ENCODE measurements around the gene TNKS1BP1.

TNKS1BP1 gene

GRCh38 chr11:57331720-57332119 is 7.0 kb upstream of the TNKS1BP1 start:
- no peak overlapping the region for H4K91ac ChIP-seq (ENCODE audit: low read depth, low read length, poor library complexity)
- H3K36me3 ChIP-seq (replicated peaks in 1 of 2; ENCODE audit: control insufficient read depth in 2 of 2, insufficient read depth in 2 of 2, low read length in 2 of 2) = peaks cover 72 to 79% of the 10 kb centered on the region in 2 donors
- no peak overlapping the region for H2BK120ac ChIP-seq (ENCODE audit: low read depth, low read length)
- no peak overlapping the region for H2BK15ac ChIP-seq (ENCODE audit: low read length)
- no peak overlapping the region for H3K18ac ChIP-seq (ENCODE audit: low read length)
- H2BK12ac ChIP-seq (ENCODE audit: low read length) = no peak overlapping the region
- H3K4me1 ChIP-seq (ENCODE audit: control insufficient read depth in 2 of 2, insufficient read depth in 1 of 2, low read depth in 1 of 2, low read length in 2 of 2) = peaks cover 11 to 17% of the 10 kb centered on the region in 2 donors
- peak overlapping the region in 1 of 2 donors; percentile 15 for H3K4me3 ChIP-seq (ENCODE audit: low read length in 2 of 2)
- H2AK5ac ChIP-seq (ENCODE audit: low read depth, low read length) = no peak overlapping the region
- WGBS, 2 donors (ENCODE audit: extremely low coverage in 2 of 2, insufficient read length in 2 of 2, insufficient replicate concordance in 1 of 2) = no CpG with 5 or more reads among the region's 14 CpGs
- no peak overlapping the region for H4K8ac ChIP-seq (ENCODE audit: low read depth, low read length)
- peaks cover 15% of the 10 kb centered on the region for H3K79me1 ChIP-seq (ENCODE audit: low read depth, low read length)
- H3K23ac ChIP-seq (ENCODE audit: low read depth, low read length, poor library complexity) = no peak overlapping the region
- no peak overlapping the region for H3K14ac ChIP-seq (ENCODE audit: low read length)
- peaks cover 0 to 1% of the 10 kb centered on the region in 2 donors for H3K9me3 ChIP-seq (replicated peaks in 1 of 2; ENCODE audit: control insufficient read depth in 2 of 2, insufficient read depth in 1 of 2, low read depth in 1 of 2, low read length in 2 of 2)
- H3K4ac ChIP-seq (ENCODE audit: low read length) = no peak overlapping the region
- H3K9ac ChIP-seq (ENCODE audit: low read depth, low read length, poor library complexity) = no peak overlapping the region
- H3K4me2 ChIP-seq (ENCODE audit: insufficient read depth, low read length, poor library complexity, severe bottlenecking) = no peak overlapping the region
- DNase-seq (ENCODE audit: low spot score) = no peak
- H2BK5ac ChIP-seq (ENCODE audit: low read length) = no peak overlapping the region
- H3K27ac ChIP-seq (replicated peaks; ENCODE audit: low read length) = no peak overlapping the region
- no peak overlapping the region for H2AFZ ChIP-seq (ENCODE audit: low read length)
- H3K27me3 ChIP-seq (ENCODE audit: control insufficient read depth in 3 of 3, insufficient read depth in 3 of 3, low read depth in 1 of 3, low read length in 3 of 3) = no peaks in the 10 kb centered on the region

- no peak for DNase-seq (ENCODE audit: low spot score)
- Histone ChIP-seq H3K4me2 (ENCODE audit: insufficient read depth, low read length, poor library complexity, severe bottlenecking) (no peak overlapping the region), H2BK5ac (ENCODE audit: low read length) (no peak overlapping the region), H3K27me3 (ENCODE audit: control insufficient read depth in 3 of 3, insufficient read depth in 3 of 3, low read depth in 1 of 3, low read length in 3 of 3) (no peaks in the 10 kb centered on the region), H3K4me3 (ENCODE audit: low read length in 2 of 2) (no peak overlapping the region), H2BK12ac (ENCODE audit: low read length) (no peak overlapping the region), H4K8ac (ENCODE audit: low read depth, low read length) (no peak overlapping the region), H3K18ac (ENCODE audit: low read length) (no peak overlapping the region), H3K14ac (ENCODE audit: low read length) (no peak overlapping the region), H3K4ac (ENCODE audit: low read length) (no peak overlapping the region), H2AFZ (ENCODE audit: low read length) (no peak overlapping the region), H3K9me3 (replicated peaks in 1 of 2; ENCODE audit: control insufficient read depth in 2 of 2, insufficient read depth in 1 of 2, low read depth in 1 of 2, low read length in 2 of 2) (peaks cover 0 to 1% of the 10 kb centered on the region in 2 donors), H3K27ac (replicated peaks; ENCODE audit: low read length) (no peak overlapping the region), H3K9ac (ENCODE audit: low read depth, low read length, poor library complexity) (no peak overlapping the region), H2BK120ac (ENCODE audit: low read depth, low read length) (no peak overlapping the region), H3K23ac (ENCODE audit: low read depth, low read length, poor library complexity) (no peak overlapping the region), H4K91ac (ENCODE audit: low read depth, low read length, poor library complexity) (no peak overlapping the region), H2AK5ac (ENCODE audit: low read depth, low read length) (no peak overlapping the region), H3K36me3 (replicated peaks in 1 of 2; ENCODE audit: control insufficient read depth in 2 of 2, insufficient read depth in 2 of 2, low read length in 2 of 2) (peaks cover 79 to 92% of the 10 kb centered on the region in 2 donors), H3K4me1 (ENCODE audit: control insufficient read depth in 2 of 2, insufficient read depth in 1 of 2, low read depth in 1 of 2, low read length in 2 of 2) (peaks cover 11 to 20% of the 10 kb centered on the region in 2 donors), H2BK15ac (ENCODE audit: low read length) (no peak overlapping the region), H3K79me1 (ENCODE audit: low read depth, low read length) (peaks cover 13% of the 10 kb centered on the region)
- no CpG with 5 or more reads among the region's 9 CpGs for WGBS, 2 donors (ENCODE audit: extremely low coverage in 2 of 2, insufficient read length in 2 of 2, insufficient replicate concordance in 1 of 2)
These were observed 5.3 kb upstream of the TNKS1BP1 start for GRCh38 chr11:57330029-57330428.

- no peak overlapping the region for H2BK120ac ChIP-seq (ENCODE audit: low read depth, low read length)
- H3K9me3 ChIP-seq (replicated peaks in 1 of 2; ENCODE audit: control insufficient read depth in 2 of 2, insufficient read depth in 1 of 2, low read depth in 1 of 2, low read length in 2 of 2) = peaks cover 0 to 1% of the 10 kb centered on the region in 2 donors
- DNase-seq (ENCODE audit: low spot score) = no peak
- no peak overlapping the region for H4K8ac ChIP-seq (ENCODE audit: low read depth, low read length)
- H3K36me3 ChIP-seq (replicated peaks in 1 of 2; ENCODE audit: control insufficient read depth in 2 of 2, insufficient read depth in 2 of 2, low read length in 2 of 2) = peaks cover 63 to 72% of the 10 kb centered on the region in 2 donors
- no peak overlapping the region for H3K23ac ChIP-seq (ENCODE audit: low read depth, low read length, poor library complexity)
- no peak overlapping the region for H3K18ac ChIP-seq (ENCODE audit: low read length)
- no peak overlapping the region for H2BK5ac ChIP-seq (ENCODE audit: low read length)
- no peak overlapping the region for H2BK15ac ChIP-seq (ENCODE audit: low read length)
- no peaks in the 10 kb centered on the region for H3K27me3 ChIP-seq (ENCODE audit: control insufficient read depth in 3 of 3, insufficient read depth in 3 of 3, low read depth in 1 of 3, low read length in 3 of 3)
- no peak overlapping the region for H3K4ac ChIP-seq (ENCODE audit: low read length)
- H3K79me1 ChIP-seq (ENCODE audit: low read depth, low read length) = peaks cover 10% of the 10 kb centered on the region
- H3K14ac ChIP-seq (ENCODE audit: low read length) = no peak overlapping the region
- no peak overlapping the region for H2AFZ ChIP-seq (ENCODE audit: low read length)
- H3K4me3 ChIP-seq (ENCODE audit: low read length in 2 of 2) = no peak overlapping the region
- H3K9ac ChIP-seq (ENCODE audit: low read depth, low read length, poor library complexity) = no peak overlapping the region
- no peak overlapping the region for H2BK12ac ChIP-seq (ENCODE audit: low read length)
- H3K27ac ChIP-seq (replicated peaks; ENCODE audit: low read length) = no peak overlapping the region
- H3K4me1 ChIP-seq (ENCODE audit: control insufficient read depth in 2 of 2, insufficient read depth in 1 of 2, low read depth in 1 of 2, low read length in 2 of 2) = peaks cover 13 to 20% of the 10 kb centered on the region in 2 donors
- no peak overlapping the region for H2AK5ac ChIP-seq (ENCODE audit: low read depth, low read length)
- H4K91ac ChIP-seq (ENCODE audit: low read depth, low read length, poor library complexity) = no peak overlapping the region
- WGBS, 2 donors (ENCODE audit: extremely low coverage in 2 of 2, insufficient read length in 2 of 2, insufficient replicate concordance in 1 of 2) = no CpG with 5 or more reads among the region's 5 CpGs
- no peak overlapping the region for H3K4me2 ChIP-seq (ENCODE audit: insufficient read depth, low read length, poor library complexity, severe bottlenecking)
These were observed 3.0 kb upstream of the TNKS1BP1 start for GRCh38 chr11:57327721-57328120.

- H2BK12ac ChIP-seq (ENCODE audit: low read length) = no peak overlapping the region
- no peak overlapping the region for H4K8ac ChIP-seq (ENCODE audit: low read depth, low read length)
- no peak overlapping the region for H3K18ac ChIP-seq (ENCODE audit: low read length)
- peaks cover 10% of the 10 kb centered on the region for H3K79me1 ChIP-seq (ENCODE audit: low read depth, low read length)
- peak overlapping the region; percentile 39 for H2BK5ac ChIP-seq (ENCODE audit: low read length)
- peaks cover 0 to 1% of the 10 kb centered on the region in 2 donors for H3K9me3 ChIP-seq (replicated peaks in 1 of 2; ENCODE audit: control insufficient read depth in 2 of 2, insufficient read depth in 1 of 2, low read depth in 1 of 2, low read length in 2 of 2)
- no peak overlapping the region for H3K14ac ChIP-seq (ENCODE audit: low read length)
- no peak overlapping the region for H3K4ac ChIP-seq (ENCODE audit: low read length)
- H3K27me3 ChIP-seq (ENCODE audit: control insufficient read depth in 3 of 3, insufficient read depth in 3 of 3, low read depth in 1 of 3, low read length in 3 of 3) = no peaks in the 10 kb centered on the region
- H3K4me2 ChIP-seq (ENCODE audit: insufficient read depth, low read length, poor library complexity, severe bottlenecking) = peak overlapping the region; percentile 93
- peak overlapping the region; percentile 80 for H3K9ac ChIP-seq (ENCODE audit: low read depth, low read length, poor library complexity)
- no peak overlapping the region for H2BK120ac ChIP-seq (ENCODE audit: low read depth, low read length)
- H3K4me1 ChIP-seq (ENCODE audit: control insufficient read depth in 2 of 2, insufficient read depth in 1 of 2, low read depth in 1 of 2, low read length in 2 of 2) = peaks cover 21 to 30% of the 10 kb centered on the region in 2 donors
- no peak overlapping the region for H2BK15ac ChIP-seq (ENCODE audit: low read length)
- peak overlapping the region; percentile 72 to 73 for H3K4me3 ChIP-seq (ENCODE audit: low read length in 2 of 2)
- H2AK5ac ChIP-seq (ENCODE audit: low read depth, low read length) = peak overlapping the region; percentile 25
- H4K91ac ChIP-seq (ENCODE audit: low read depth, low read length, poor library complexity) = no peak overlapping the region
- DNase-seq (ENCODE audit: low spot score) = no peak
- peak overlapping the region; percentile 84 for H2AFZ ChIP-seq (ENCODE audit: low read length)
- peak overlapping the region; percentile 97 for H3K27ac ChIP-seq (replicated peaks; ENCODE audit: low read length)
- peaks cover 49 to 63% of the 10 kb centered on the region in 2 donors for H3K36me3 ChIP-seq (replicated peaks in 1 of 2; ENCODE audit: control insufficient read depth in 2 of 2, insufficient read depth in 2 of 2, low read length in 2 of 2)
- H3K23ac ChIP-seq (ENCODE audit: low read depth, low read length, poor library complexity) = no peak overlapping the region
- no CpG with 5 or more reads among the region's 6 CpGs for WGBS, 2 donors (ENCODE audit: extremely low coverage in 2 of 2, insufficient read length in 2 of 2, insufficient replicate concordance in 1 of 2)
These were observed 940 bp upstream of the TNKS1BP1 start for GRCh38 chr11:57325735-57326048.
